Large intestine (tissue), 3 donors: Measurements from ENCODE around the gene DIPK1B. TPM values are rescaled to one million over a fixed set of nuclear protein-coding genes. Genes with fewer than 3 reads are reported as not detected.

Source experiments
- DNase-seq, 2 donors: peaks; one replicate each; pipeline versions ENCODE4 v3.0.0 to v3.0.0-alpha.2; 2013
- H3K27ac ChIP-seq: one replicate; pipeline ENCODE4 v1.5.1; 2013; ENCODE audit warnings: low read length
- H3K27me3 ChIP-seq: 2 replicates; pipeline ENCODE4 v1.6.1; 2013; ENCODE audit warnings: low read length; ENCODE audit not compliant: control insufficient read depth, insufficient read depth
- H3K36me3 ChIP-seq: 2 replicates; pipeline ENCODE4 v1.6.1; 2013; ENCODE audit warnings: low read length; ENCODE audit not compliant: control insufficient read depth, insufficient read depth
- H3K4me1 ChIP-seq: one replicate; pipeline ENCODE4 v1.6.1; 2013; ENCODE audit warnings: low read length; ENCODE audit not compliant: control insufficient read depth, insufficient read depth
- H3K4me3 ChIP-seq: one replicate; pipeline ENCODE4 v1.5.1; 2013; ENCODE audit warnings: low read length
- H3K9me3 ChIP-seq: one replicate; pipeline ENCODE4 v1.6.1; 2013; ENCODE audit warnings: mild to moderate bottlenecking, low read depth, low read length, moderate library complexity; ENCODE audit not compliant: control insufficient read depth
- WGBS: methylation state at CpG from one replicate; pipeline ENCODE4 v1.1.5; 2013; ENCODE audit warnings: low lambda C conversion rate; ENCODE audit not compliant: insufficient coverage; 5-methylcytosine and 5-hydroxymethylcytosine counted together
- polyA plus RNA-seq: library from polyadenylated mRNA; unstranded; fragments of 120-200 nt; gene quantifications from one replicate; pipeline ENCODE4 v1.2.1, GENCODE V29; 2013

DIPK1B gene
- polyA plus RNA-seq, 1 donor, result 13.3 TPM

GRCh38 chr9:136712690-136713544, 545 bp downstream of the DIPK1B start:
- Histone ChIP-seq H3K4me1 (peaks cover 8% of the 10 kb centered on the region), H3K27ac (no peak overlapping the region), H3K4me3 (peak overlapping the region; percentile 36), H3K36me3 (no peaks in the 10 kb centered on the region), H3K27me3 (peaks cover 3% of the 10 kb centered on the region), H3K9me3 (no peaks in the 10 kb centered on the region)
- WGBS, result no CpG with 5 or more reads among the region's 56 CpGs
- DNase-seq, result no peak

GRCh38 chr9:136713550-136713949, 1.2 kb downstream of the DIPK1B start:
- Histone ChIP-seq H3K4me1 (peaks cover 11% of the 10 kb centered on the region), H3K27me3 (peaks cover 3% of the 10 kb centered on the region), H3K4me3 (peak overlapping the region; percentile 36), H3K9me3 (no peaks in the 10 kb centered on the region), H3K27ac (no peak overlapping the region), H3K36me3 (no peaks in the 10 kb centered on the region)
- DNase-seq, result no peak
- no CpG with 5 or more reads among the region's 8 CpGs for WGBS

GRCh38 chr9:136714096-136714892, 1.9 kb downstream of the DIPK1B start:
- no peak for DNase-seq
- Histone ChIP-seq H3K9me3 (no peaks in the 10 kb centered on the region), H3K4me1 (peaks cover 13% of the 10 kb centered on the region), H3K4me3 (no peak overlapping the region), H3K36me3 (no peaks in the 10 kb centered on the region), H3K27ac (no peak overlapping the region), H3K27me3 (peaks cover 3% of the 10 kb centered on the region)
- WGBS, result no CpG with 5 or more reads among the region's 17 CpGs

GRCh38 chr9:136714893-136715274, 2.5 kb downstream of the DIPK1B start:
- Histone ChIP-seq H3K27ac (no peak overlapping the region), H3K4me1 (peaks cover 15% of the 10 kb centered on the region), H3K4me3 (no peak overlapping the region), H3K36me3 (no peaks in the 10 kb centered on the region), H3K27me3 (peaks cover 3% of the 10 kb centered on the region), H3K9me3 (no peaks in the 10 kb centered on the region)
- DNase-seq, result no peak
- no CpG with 5 or more reads among the region's 8 CpGs for WGBS

GRCh38 chr9:136717399-136717798, 5.0 kb downstream of the DIPK1B start:
- WGBS, result no CpG with 5 or more reads among the region's 16 CpGs

GRCh38 chr9:136718345-136719194, 6.2 kb downstream of the DIPK1B start:
- Histone ChIP-seq H3K4me3 (no peak overlapping the region), H3K27ac (no peak overlapping the region), H3K36me3 (peaks cover 28% of the 10 kb centered on the region), H3K4me1 (peaks cover 23% of the 10 kb centered on the region), H3K9me3 (peaks cover 8% of the 10 kb centered on the region), H3K27me3 (no peaks in the 10 kb centered on the region)
- no CpG with 5 or more reads among the region's 20 CpGs for WGBS
- DNase-seq, result no peak

More at GRCh38 chr9:136717399-136717798, 5.0 kb downstream of the DIPK1B start:
- Histone ChIP-seq H3K27ac (no peak overlapping the region), H3K36me3 (peaks cover 16% of the 10 kb centered on the region), H3K4me1 (peaks cover 24% of the 10 kb centered on the region), H3K4me3 (no peak overlapping the region), H3K27me3 (no peaks in the 10 kb centered on the region), H3K9me3 (peaks cover 4% of the 10 kb centered on the region)
- DNase-seq, result no peak

GRCh38 chr9:136719195-136719880, 7.0 kb downstream of the DIPK1B start:
- no peak for DNase-seq
- Histone ChIP-seq H3K4me3 (no peak overlapping the region), H3K27ac (no peak overlapping the region), H3K36me3 (peaks cover 35% of the 10 kb centered on the region), H3K9me3 (peaks cover 8% of the 10 kb centered on the region), H3K27me3 (no peaks in the 10 kb centered on the region), H3K4me1 (peaks cover 23% of the 10 kb centered on the region)
- no CpG with 5 or more reads among the region's 24 CpGs for WGBS

- peaks cover 23% of the 10 kb centered on the region for H3K4me1 ChIP-seq
- H3K4me3 ChIP-seq, result no peak overlapping the region
- H3K36me3 ChIP-seq, result peaks cover 46% of the 10 kb centered on the region
- no CpG with 5 or more reads among the region's 20 CpGs for WGBS
- DNase-seq, result peak in 1 of 2 donors; percentile 35
- H3K27me3 ChIP-seq, result no peaks in the 10 kb centered on the region
- H3K27ac ChIP-seq, result no peak overlapping the region
- peaks cover 8% of the 10 kb centered on the region for H3K9me3 ChIP-seq
These were observed 8.0 kb downstream of the DIPK1B start for GRCh38 chr9:136720251-136720897.

- no peaks in the 10 kb centered on the region for H3K27me3 ChIP-seq
- WGBS, result no CpG with 5 or more reads among the region's 11 CpGs
- peaks cover 51% of the 10 kb centered on the region for H3K36me3 ChIP-seq
- no peak for DNase-seq
- H3K9me3 ChIP-seq, result peaks cover 8% of the 10 kb centered on the region
- H3K4me1 ChIP-seq, result peaks cover 26% of the 10 kb centered on the region
- no peak overlapping the region for H3K27ac ChIP-seq
- no peak overlapping the region for H3K4me3 ChIP-seq
These were observed 8.5 kb downstream of the DIPK1B start for GRCh38 chr9:136720898-136721338.
